ENCODE data around the gene GSTA3. TPM values are rescaled to one million over a fixed set of nuclear protein-coding genes. Genes with fewer than 3 reads are reported as not detected.
"Not testable (repeated sequence)": the region's sequence is repeated elsewhere in the genome, so short reads cannot be mapped to it uniquely, and the experiment has no call there.

The GSTA3 gene
- total and polyA plus RNA-seq, 2 experiments from 2014 or later = not detected

DNA sequence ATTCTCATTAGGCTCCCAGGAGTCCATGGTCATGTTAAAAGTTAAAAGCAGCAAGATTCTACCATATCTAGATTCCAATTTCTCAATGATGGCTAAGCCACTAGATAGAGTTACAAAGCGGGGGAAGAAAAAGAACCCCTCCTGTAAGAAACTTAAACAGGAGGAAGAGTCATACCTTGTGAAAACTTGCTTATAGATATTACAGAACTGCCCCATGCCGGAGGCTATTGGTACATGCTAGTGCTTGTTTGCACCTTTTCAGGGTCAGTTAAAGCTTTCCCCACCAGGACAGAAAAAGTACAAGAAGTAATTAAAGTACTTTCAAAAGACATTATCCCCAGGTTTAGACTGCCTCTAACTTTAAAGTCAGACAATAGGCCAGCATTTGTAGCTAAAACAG, 15.5 kb upstream of the GSTA3 start:
- no peak for DNase-seq (ENCODE audit: low spot score)
- Histone ChIP-seq H4K20me1 (ENCODE audit: insufficient read depth, poor library complexity, severe bottlenecking) (no peaks in the 10 kb centered on the region), H3K27ac (no peak overlapping the region), H3K9me2 (replicated peaks; ENCODE audit: insufficient read depth) (no peaks in the 10 kb centered on the region), H3K4me2 (no peak overlapping the region), H3K9me3 (ENCODE audit: low read depth) (no peaks in the 10 kb centered on the region), H3K36me3 (replicated peaks; ENCODE audit: insufficient read depth, low read depth) (no peaks in the 10 kb centered on the region), H2AFZ (no peak overlapping the region), H3K4me3 (no peak overlapping the region), H3K4me1 (ENCODE audit: insufficient read depth) (peaks cover 12% of the 10 kb centered on the region), H3K79me2 (no peaks in the 10 kb centered on the region), H3K27me3 (no peaks in the 10 kb centered on the region)
- WGBS (ENCODE audit: low lambda C conversion rate, missing lambda C conversion rate) = 85% methylated on average over 2 of the region's 2 CpGs
- TF ChIP-seq EZH2 (IDR thresholded peaks at IDR 0.05; ENCODE audit: borderline replicate concordance) = no peak
- TF ChIP-seq, protein P1, sequence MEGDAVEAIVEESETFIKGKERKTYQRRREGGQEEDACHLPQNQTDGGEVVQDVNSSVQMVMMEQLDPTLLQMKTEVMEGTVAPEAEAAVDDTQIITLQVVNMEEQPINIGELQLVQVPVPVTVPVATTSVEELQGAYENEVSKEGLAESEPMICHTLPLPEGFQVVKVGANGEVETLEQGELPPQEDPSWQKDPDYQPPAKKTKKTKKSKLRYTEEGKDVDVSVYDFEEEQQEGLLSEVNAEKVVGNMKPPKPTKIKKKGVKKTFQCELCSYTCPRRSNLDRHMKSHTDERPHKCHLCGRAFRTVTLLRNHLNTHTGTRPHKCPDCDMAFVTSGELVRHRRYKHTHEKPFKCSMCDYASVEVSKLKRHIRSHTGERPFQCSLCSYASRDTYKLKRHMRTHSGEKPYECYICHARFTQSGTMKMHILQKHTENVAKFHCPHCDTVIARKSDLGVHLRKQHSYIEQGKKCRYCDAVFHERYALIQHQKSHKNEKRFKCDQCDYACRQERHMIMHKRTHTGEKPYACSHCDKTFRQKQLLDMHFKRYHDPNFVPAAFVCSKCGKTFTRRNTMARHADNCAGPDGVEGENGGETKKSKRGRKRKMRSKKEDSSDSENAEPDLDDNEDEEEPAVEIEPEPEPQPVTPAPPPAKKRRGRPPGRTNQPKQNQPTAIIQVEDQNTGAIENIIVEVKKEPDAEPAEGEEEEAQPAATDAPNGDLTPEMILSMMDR (IDR thresholded peaks at IDR 0.05; ENCODE audit: poor library complexity) = no peak
- TF ChIP-seq EZH2phosphoT487 (IDR thresholded peaks at IDR 0.05; ENCODE audit: low read depth, severe bottlenecking, unreplicated experiment) = no peak

DNA sequence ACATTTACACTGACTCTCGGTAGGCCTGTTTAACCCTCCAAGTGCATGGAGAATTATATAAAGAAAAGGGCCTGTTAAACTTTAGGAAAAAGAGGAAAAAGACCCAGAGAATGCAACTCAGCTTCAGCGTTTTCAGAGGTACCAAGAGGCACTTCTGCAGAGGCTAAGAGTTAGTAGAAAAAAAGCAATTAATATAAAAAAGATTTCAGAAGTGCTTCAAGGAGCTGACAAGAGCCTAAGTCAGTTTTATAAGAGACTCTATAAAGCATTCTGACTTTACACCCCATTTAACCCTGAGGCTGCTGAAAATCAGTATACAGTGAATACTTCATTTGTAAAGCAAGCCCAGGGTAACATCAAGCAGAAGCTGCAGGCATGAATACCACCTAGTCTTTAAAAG, 14.2 kb upstream of the GSTA3 start:
- not testable (repeated sequence) for H3K4me3 ChIP-seq; H3K27ac ChIP-seq; H3K4me2 ChIP-seq; H3K36me3 ChIP-seq (replicated peaks; ENCODE audit: insufficient read depth, low read depth); H3K9me3 ChIP-seq (ENCODE audit: low read depth); H2AFZ ChIP-seq; H4K20me1 ChIP-seq (ENCODE audit: insufficient read depth, poor library complexity, severe bottlenecking); DNase-seq (ENCODE audit: low spot score); H3K79me2 ChIP-seq; H3K9me2 ChIP-seq (replicated peaks; ENCODE audit: insufficient read depth); H3K27me3 ChIP-seq
- WGBS (ENCODE audit: low lambda C conversion rate, missing lambda C conversion rate) = 51% methylated on average over 2 of the region's 2 CpGs
- peaks cover 17% of the 10 kb centered on the region for H3K4me1 ChIP-seq (ENCODE audit: insufficient read depth)

DNA sequence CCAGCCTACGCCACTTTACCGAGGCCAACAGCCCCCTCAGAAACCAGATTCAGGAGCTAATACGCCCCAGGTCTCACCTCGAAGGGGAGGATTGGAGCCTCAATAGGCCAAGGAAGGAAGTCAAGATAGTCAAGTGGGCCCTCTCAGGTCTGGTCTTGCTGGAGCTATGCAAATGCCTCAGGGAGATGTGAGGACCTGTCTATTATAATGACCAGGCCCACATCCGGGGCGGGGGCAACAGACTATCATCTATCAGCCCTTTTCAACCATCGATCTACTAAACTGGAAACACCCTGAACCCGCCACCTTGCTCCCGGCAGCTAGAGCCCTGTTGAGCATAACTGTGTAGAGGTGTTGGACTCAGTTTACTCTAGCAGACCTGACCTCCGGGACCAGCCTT, 12.7 kb upstream of the GSTA3 start:
- H2AFZ ChIP-seq = no peak overlapping the region

DNA sequence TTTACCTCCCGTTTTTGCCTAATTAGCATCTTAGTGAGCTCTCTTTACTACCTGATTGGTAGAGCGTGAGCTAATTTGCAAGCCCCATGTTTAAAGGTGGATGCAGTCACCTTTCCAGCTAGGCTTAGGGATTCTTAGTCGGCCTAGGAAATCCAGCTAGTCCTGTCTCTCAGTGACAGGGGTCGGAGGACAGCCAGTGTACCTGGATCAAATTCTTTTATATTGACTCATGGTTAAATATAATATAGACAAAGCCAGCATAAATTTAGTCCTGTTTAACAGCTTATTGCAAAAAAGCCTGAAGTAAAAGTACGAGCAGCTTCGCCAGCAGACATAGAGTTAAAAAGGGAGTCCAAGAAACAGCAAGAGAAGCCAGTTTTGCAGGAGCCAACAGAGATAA, 12.2 kb upstream of the GSTA3 start:
- no peaks in the 10 kb centered on the region for H3K27me3 ChIP-seq
- no peaks in the 10 kb centered on the region for H3K36me3 ChIP-seq (replicated peaks; ENCODE audit: insufficient read depth, low read depth)
- H3K79me2 ChIP-seq = no peaks in the 10 kb centered on the region
- DNase-seq (ENCODE audit: low spot score) = no peak
- H3K9me3 ChIP-seq (ENCODE audit: low read depth) = no peaks in the 10 kb centered on the region
- no peak overlapping the region for H3K4me3 ChIP-seq
- 88% methylated on average over 6 of the region's 6 CpGs for WGBS (ENCODE audit: low lambda C conversion rate, missing lambda C conversion rate)
- no peak overlapping the region for H3K27ac ChIP-seq
- H3K4me2 ChIP-seq = no peak overlapping the region
- H2AFZ ChIP-seq = no peak overlapping the region
- H3K9me2 ChIP-seq (replicated peaks; ENCODE audit: insufficient read depth) = no peaks in the 10 kb centered on the region
- peaks cover 26% of the 10 kb centered on the region for H3K4me1 ChIP-seq (ENCODE audit: insufficient read depth)
- TF ChIP-seq, protein P1 (IDR thresholded peaks at IDR 0.05; ENCODE audit: poor library complexity) = no peak
- no peak for TF ChIP-seq EZH2 (IDR thresholded peaks at IDR 0.05; ENCODE audit: borderline replicate concordance)
- H4K20me1 ChIP-seq (ENCODE audit: insufficient read depth, poor library complexity, severe bottlenecking) = no peaks in the 10 kb centered on the region

More for the DNA sequence above, 12.7 kb upstream of the GSTA3 start:
- peaks cover 26% of the 10 kb centered on the region for H3K4me1 ChIP-seq (ENCODE audit: insufficient read depth)
- no peaks in the 10 kb centered on the region for H3K9me3 ChIP-seq (ENCODE audit: low read depth)
- H3K79me2 ChIP-seq = no peaks in the 10 kb centered on the region
- 79% methylated on average over 10 of the region's 10 CpGs for WGBS (ENCODE audit: low lambda C conversion rate, missing lambda C conversion rate)
- no peak overlapping the region for H3K4me2 ChIP-seq
- no peaks in the 10 kb centered on the region for H3K9me2 ChIP-seq (replicated peaks; ENCODE audit: insufficient read depth)
- DNase-seq (ENCODE audit: low spot score) = no peak
- H3K27me3 ChIP-seq = no peaks in the 10 kb centered on the region
- no peak overlapping the region for H3K27ac ChIP-seq
- TF ChIP-seq EZH2phosphoT487 (IDR thresholded peaks at IDR 0.05; ENCODE audit: low read depth, severe bottlenecking, unreplicated experiment) = no peak
- TF ChIP-seq, protein P1 (IDR thresholded peaks at IDR 0.05; ENCODE audit: poor library complexity) = no peak
- TF ChIP-seq EZH2 (IDR thresholded peaks at IDR 0.05; ENCODE audit: borderline replicate concordance) = no peak
- H3K4me3 ChIP-seq = no peak overlapping the region
- no peaks in the 10 kb centered on the region for H3K36me3 ChIP-seq (replicated peaks; ENCODE audit: insufficient read depth, low read depth)
- H4K20me1 ChIP-seq (ENCODE audit: insufficient read depth, poor library complexity, severe bottlenecking) = no peaks in the 10 kb centered on the region

DNA sequence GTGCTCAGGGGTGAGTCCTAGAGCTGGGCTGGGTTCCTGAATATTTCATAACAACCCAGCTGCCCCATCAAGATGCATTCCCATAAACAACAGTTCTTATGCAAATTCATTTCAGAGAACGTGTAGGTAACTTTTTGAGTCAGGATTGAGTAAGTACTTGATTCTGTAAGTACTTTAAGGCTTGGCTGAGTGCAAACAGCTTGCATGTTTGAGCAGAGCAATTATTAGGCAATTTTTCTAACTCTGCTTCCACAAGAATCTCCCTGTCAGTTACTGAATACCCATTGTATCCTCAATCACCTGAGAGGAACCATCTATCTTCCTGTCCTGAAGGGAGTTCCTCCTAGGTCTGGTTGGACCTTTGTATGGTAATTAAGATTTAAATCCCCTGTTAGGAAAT, 10.0 kb upstream of the GSTA3 start:
- peaks cover 22% of the 10 kb centered on the region for H3K4me1 ChIP-seq (ENCODE audit: insufficient read depth)
- peak overlapping the region; percentile 47 for H3K27ac ChIP-seq
- H3K36me3 ChIP-seq (replicated peaks; ENCODE audit: insufficient read depth, low read depth); H3K79me2 ChIP-seq; H3K9me2 ChIP-seq (replicated peaks; ENCODE audit: insufficient read depth); H4K20me1 ChIP-seq (ENCODE audit: insufficient read depth, poor library complexity, severe bottlenecking); H3K9me3 ChIP-seq (ENCODE audit: low read depth); H3K4me3 ChIP-seq; H3K27me3 ChIP-seq; H3K4me2 ChIP-seq; H2AFZ ChIP-seq: not testable (repeated sequence)
- WGBS (ENCODE audit: low lambda C conversion rate, missing lambda C conversion rate) = 6% methylated on average over 1 of the region's 1 CpG
- peak; percentile 12 for DNase-seq (ENCODE audit: low spot score)

DNA sequence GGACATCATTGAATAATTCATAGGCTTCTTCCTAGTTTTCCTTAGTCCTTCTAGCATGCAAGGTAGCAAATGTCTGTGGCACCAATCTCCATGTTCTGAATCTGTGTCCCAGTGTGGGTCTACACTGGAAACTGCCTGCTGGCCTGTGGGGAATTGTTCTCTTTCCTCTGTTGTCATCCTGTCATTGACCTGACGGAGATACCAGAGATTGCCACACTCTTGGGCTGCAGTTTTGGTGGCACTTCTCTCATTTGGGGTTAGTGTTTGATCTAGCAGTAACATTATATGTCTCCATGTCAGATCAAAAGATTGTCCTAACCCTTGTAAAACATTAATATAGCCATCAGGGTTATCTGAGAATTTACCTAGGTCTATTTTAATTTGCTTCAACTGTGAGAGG, 9.3 kb upstream of the GSTA3 start:
- 90% methylated on average over 1 of the region's 1 CpG for WGBS (ENCODE audit: low lambda C conversion rate, missing lambda C conversion rate)
- not testable (repeated sequence) for H3K79me2 ChIP-seq; H3K4me3 ChIP-seq; H2AFZ ChIP-seq; DNase-seq (ENCODE audit: low spot score); H3K36me3 ChIP-seq (replicated peaks; ENCODE audit: insufficient read depth, low read depth); H4K20me1 ChIP-seq (ENCODE audit: insufficient read depth, poor library complexity, severe bottlenecking); H3K4me2 ChIP-seq; H3K9me3 ChIP-seq (ENCODE audit: low read depth); H3K27me3 ChIP-seq; H3K9me2 ChIP-seq (replicated peaks; ENCODE audit: insufficient read depth)
- H3K4me1 ChIP-seq (ENCODE audit: insufficient read depth) = peaks cover 22% of the 10 kb centered on the region
- peak overlapping the region; percentile 47 for H3K27ac ChIP-seq
